ENCODE data around the gene PAF1. TPM values are rescaled to one million over a fixed set of nuclear protein-coding genes. Genes with fewer than 3 reads are reported as not detected.

Gene PAF1
- total and polyA plus RNA-seq, 2 of the 13 experiments (the other 11 are each of a cell fraction or from before 2014, with no cell fraction given), result 30.2 to 31.1 TPM

GRCh38 chr19:39401549-39402345 lies 10.8 kb upstream of the PAF1 start (continued):
- TF ChIP-seq PRDM15 (CRISPR knock-in tag; IDR thresholded peaks at IDR 0.05) (no peak), FOXK2 (IDR thresholded peaks at IDR 0.05) (peak; percentile 58; the same call in 1 of the 2 replicates), MEF2D (CRISPR knock-in tag; IDR thresholded peaks at IDR 0.05) (peak; percentile 85), ZNF776 (CRISPR knock-in tag; IDR thresholded peaks at IDR 0.05) (no peak), ZIK1 (CRISPR knock-in tag; IDR thresholded peaks at IDR 0.05; ENCODE audit: borderline replicate concordance, low read depth) (peak; percentile 66), MXD3 (CRISPR knock-in tag; IDR thresholded peaks at IDR 0.05) (peak; percentile 32; the same call in 1 of the 2 replicates), SIX4 (CRISPR knock-in tag; IDR thresholded peaks at IDR 0.05) (peak; percentile 25; the same call in 1 of the 2 replicates), SOX5 (CRISPR knock-in tag; IDR thresholded peaks at IDR 0.05; ENCODE audit: borderline replicate concordance) (peak; percentile 69; the same call in 1 of the 2 replicates), STAT6 (CRISPR knock-in tag; IDR thresholded peaks at IDR 0.05; ENCODE audit: borderline replicate concordance) (peak; percentile 27; the same call in 1 of the 2 replicates), CBX1 (IDR thresholded peaks at IDR 0.05; ENCODE audit: low read depth) (no peak), ZNF746 (CRISPR knock-in tag; IDR thresholded peaks at IDR 0.05) (peak; percentile 41; the same call in 1 of the 2 replicates), ZNF792 (CRISPR knock-in tag; IDR thresholded peaks at IDR 0.05) (peak; percentile 56; the same call in 1 of the 2 replicates), MAFK (conservative IDR thresholded peaks at IDR 0.05 in 1 of 2, IDR thresholded peaks at IDR 0.05 in 1 of 2; ENCODE audit: low read length in 2 of 2) (peak; percentile 24 to 52; a peak in 2 of 4 replicates), NFE2L2 (IDR thresholded peaks at IDR 0.05; ENCODE audit: low read length) (no peak), HNRNPLL (IDR thresholded peaks at IDR 0.05; ENCODE audit: low read depth, low read length, poor library complexity, severe bottlenecking) (no peak), ZNF263 (CRISPR knock-in tag; IDR thresholded peaks at IDR 0.05) (no peak; the same call in 1 of the 2 replicates), NAIF1 (CRISPR knock-in tag; IDR thresholded peaks at IDR 0.05; ENCODE audit: borderline replicate concordance) (peak; percentile 78; the same call in 1 of the 2 replicates), HNRNPL (IDR thresholded peaks at IDR 0.05; ENCODE audit: low read depth, low read length) (peak; percentile 87), FOSL1 (CRISPR knock-in tag; IDR thresholded peaks at IDR 0.05; ENCODE audit: borderline replicate concordance) (0 out of 2 replicates have a peak, but pooled peaks have one; percentile 81), SNAPC5 (CRISPR knock-in tag; IDR thresholded peaks at IDR 0.05; ENCODE audit: borderline replicate concordance) (peak; percentile 75; the same call in 1 of the 2 replicates), ATF7-NPFF (CRISPR knock-in tag; IDR thresholded peaks at IDR 0.05; ENCODE audit: low read depth) (peak; percentile 61; the same call in 1 of the 2 replicates), ZNF44 (CRISPR knock-in tag; IDR thresholded peaks at IDR 0.05) (no peak)

Data from HepG2 (cell line).